A549 (cell line): ENCODE data around the gene KERA. TPM values are rescaled to one million over a fixed set of nuclear protein-coding genes. Genes with fewer than 3 reads are reported as not detected.

Experiments
- ATAC-seq, 2 experiments: fragments of 200-7000 bp in 1 of 2; fragments of >200 bp in 1 of 2; cut with Nextera tagmentation in 1 of 2; cut with Tn5 transposase in 1 of 2; 3 replicates each; pipeline versions ENCODE4 v1.8.0 to v1.9.1; 2018 to 2020; ENCODE audit warnings: mild to moderate bottlenecking in 1 of 2, moderate library complexity in 1 of 2
- CTCF ChIA-PET: fragments of 300-600 bp; sonication (Branson Sonifier 250); formaldehyde crosslinking; extraction: SDS; loops from one replicate; lab custom pipeline; 2021; ENCODE audit warnings: antibody characterized with exemption, inconsistent platforms; lab: Yijun Ruan, JAX
- POLR2A ChIA-PET: fragments of 350-600 bp; formaldehyde crosslinking; extraction: SDS; loops from one replicate; lab custom pipeline; 2021; ENCODE audit warnings: antibody characterized with exemption, inconsistent platforms; lab: Yijun Ruan, JAX
- DNase-seq, 2 experiments: peaks; one replicate each; pipeline versions ENCODE4 v3.0.0 to v3.0.0-alpha.2; 2011 to 2016; ENCODE audit warnings: low read depth in 1 of 2, low spot score in 1 of 2
- FAIRE-seq: peaks from 2 replicates; lab custom pipeline; 2011; peaks lifted over from hg19 to GRCh38; lab: Jason Lieb, UNC
- H3K27ac ChIP-seq, 2 experiments: fragments of >200 bp; sonication (Bioruptor Twin); formaldehyde crosslinking; 3 replicates each; pipeline ENCODE4 v1.5.1; 2016 to 2017
- H3K4me1 ChIP-seq: fragments of >200 bp; sonication (Bioruptor Twin); formaldehyde crosslinking; 3 replicates; pipeline ENCODE4 v1.6.1; 2016
- H3K4me2 ChIP-seq: fragments of >200 bp; sonication (Bioruptor Twin); formaldehyde crosslinking; 3 replicates; pipeline ENCODE4 v1.6.1; 2016
- H3K4me3 ChIP-seq: fragments of >200 bp; sonication (Bioruptor Twin); formaldehyde crosslinking; 3 replicates; pipeline ENCODE4 v1.5.1; 2016
- H3K9me3 ChIP-seq: fragments of >200 bp; sonication (Bioruptor Twin); formaldehyde crosslinking; 3 replicates; pipeline ENCODE4 v1.6.1; 2016
- CBX8 ChIP-seq: fragments of 200-600 bp; sonication (generic); IDR thresholded peaks from 2 replicates; pipeline ENCODE4 v1.6.1; 2016
- CHD2 ChIP-seq: fragments of 150-350 bp; IDR thresholded peaks from 2 replicates; pipeline ENCODE4 v1.6.1; 2014; ENCODE audit warnings: low read length; ENCODE audit not compliant: partially characterized antibody
- CTCF ChIP-seq: fragments of >200 bp; sonication (Bioruptor Twin); formaldehyde crosslinking; IDR thresholded peaks from 3 replicates; pipeline ENCODE4 v1.5.1; 2016
- EHF ChIP-seq: fragments of 250-450 bp; sonication (Bioruptor Pico); IDR thresholded peaks from 2 replicates; pipeline ENCODE4 v1.5.0; 2020; ENCODE audit warnings: mild to moderate bottlenecking
- EHMT2 ChIP-seq: fragments of 200-600 bp; sonication (generic); IDR thresholded peaks from 2 replicates; pipeline ENCODE4 v1.6.1; 2016; ENCODE audit warnings: antibody characterized with exemption, low read depth, mild to moderate bottlenecking, moderate library complexity
- FOXS1 ChIP-seq: fragments of 250-450 bp; sonication (Bioruptor Pico); IDR thresholded peaks from 2 replicates; pipeline ENCODE4 v1.5.0; 2020; ENCODE audit warnings: mild to moderate bottlenecking, moderate library complexity
- GATA3 ChIP-seq: IDR thresholded peaks from 2 replicates; pipeline ENCODE4 v1.6.1; 2012; ENCODE audit warnings: borderline replicate concordance
- HDAC2 ChIP-seq: fragments of 200-600 bp; sonication (generic); IDR thresholded peaks from 2 replicates; pipeline ENCODE4 v1.6.1; 2016
- HMGXB4 ChIP-seq: fragments of 250-450 bp; sonication (Bioruptor Pico); IDR thresholded peaks from 2 replicates; pipeline ENCODE4 v1.5.0; 2021; ENCODE audit warnings: mild to moderate bottlenecking, moderate library complexity, borderline replicate concordance
- KDM1A ChIP-seq: fragments of 200-600 bp; sonication (generic); IDR thresholded peaks from 2 replicates; pipeline ENCODE4 v1.6.1; 2016; ENCODE audit warnings: low read depth, mild to moderate bottlenecking
- MYC ChIP-seq: IDR thresholded peaks from 2 replicates; pipeline ENCODE4 v1.6.1; 2012; ENCODE audit warnings: mild to moderate bottlenecking, inconsistent platforms, low read length, improper control_type of control experiment, borderline replicate concordance
- NFE2L2 ChIP-seq: fragments of 150-350 bp; conservative IDR thresholded peaks from 2 replicates; pipeline ENCODE4 v1.6.1; 2014; ENCODE audit warnings: low read length
- NPAS2 ChIP-seq: fragments of 250-450 bp; sonication (Bioruptor Pico); IDR thresholded peaks from 2 replicates; pipeline ENCODE4 v1.8.0; 2022; ENCODE audit warnings: mild to moderate bottlenecking, moderate library complexity, borderline replicate concordance
- PBX3 ChIP-seq: IDR thresholded peaks from 2 replicates; pipeline ENCODE4 v1.6.1; 2012
- PHF8 ChIP-seq: fragments of 200-600 bp; sonication (generic); IDR thresholded peaks from 2 replicates; pipeline ENCODE4 v1.6.1; 2016; ENCODE audit warnings: low read depth, mild to moderate bottlenecking, antibody characterized with exemption, moderate library complexity, borderline replicate concordance
- RAD21 ChIP-seq, 2 experiments: fragments of >200 bp in 1 of 2; sonication (Bioruptor Twin) in 1 of 2; formaldehyde crosslinking in 1 of 2; IDR thresholded peaks in 1 of 2; conservative IDR thresholded peaks in 1 of 2; 2 replicates in 1 of 2; 3 replicates in 1 of 2; pipeline ENCODE4 v1.6.1; 2012 to 2018; ENCODE audit warnings: inconsistent platforms in 1 of 2
- RARB ChIP-seq: fragments of 250-450 bp; sonication (Bioruptor Pico); IDR thresholded peaks from 2 replicates; pipeline ENCODE4 v1.8.0; 2021; ENCODE audit warnings: mild to moderate bottlenecking, moderate library complexity
- REST ChIP-seq: fragments of 200-600 bp; sonication (generic); IDR thresholded peaks from 2 replicates; pipeline ENCODE4 v1.6.1; 2016; ENCODE audit warnings: antibody characterized with exemption, mild to moderate bottlenecking, moderate library complexity
- SMC3 ChIP-seq: fragments of >200 bp; sonication (Bioruptor Twin); formaldehyde crosslinking; IDR thresholded peaks from 3 replicates; pipeline ENCODE4 v1.6.1; 2018; ENCODE audit warnings: inconsistent platforms
- TP53 ChIP-seq: fragments of 250-450 bp; sonication (Bioruptor Pico); IDR thresholded peaks from 2 replicates; pipeline ENCODE4 v1.5.0; 2021; ENCODE audit warnings: mild to moderate bottlenecking, moderate library complexity
- ZC3H11A ChIP-seq: fragments of 450-650 bp; IDR thresholded peaks from 2 replicates; pipeline ENCODE4 v1.6.1; 2014; ENCODE audit warnings: antibody characterized with exemption, mild to moderate bottlenecking
- ZNF302 ChIP-seq: fragments of 250-450 bp; sonication (Bioruptor Pico); IDR thresholded peaks from 2 replicates; pipeline ENCODE4 v1.9.0; 2021; ENCODE audit warnings: inconsistent platforms, mild to moderate bottlenecking, moderate library complexity
- WGBS: methylation state at CpG from one replicate; pipeline ENCODE4 v1.1.6; 2017; ENCODE audit errors: missing lambda C conversion rate; 5-methylcytosine and 5-hydroxymethylcytosine counted together
- polyA plus RNA-seq, 4 experiments: library from polyadenylated mRNA; depleted of rRNA in 3 of 4; stranded (reverse); fragments of >200 nt; fragmentation: RNase III in 1 of 4; extraction: RNeasy Plus Mini Kit Qiagen cat#74134 plus additional on column Dnase treatment in 1 of 4; gene quantifications; 2 replicates in 3 of 4; 3 replicates in 1 of 4; pipeline ENCODE4 v1.2.3, GENCODE V29; 2011 to 2017
- TF ChIP-seq, protein P1 (sequence below): IDR thresholded peaks from 2 replicates; pipeline ENCODE4 v1.6.1; 2012

The KERA gene
- polyA plus RNA-seq, 2 of the 4 experiments (the other 2 are of a cell fraction) = not detected

- POLR2A ChIA-PET = no interaction called here
- CTCF ChIA-PET = no interaction called here
Observed at GRCh38 chr12:91056488-91056887, 1.3 kb downstream of the KERA start.

GRCh38 chr12:91055976-91056375, 1.8 kb downstream of the KERA start:
- Histone ChIP-seq H3K4me3 (no peak overlapping the region), H3K27ac (no peak overlapping the region), H3K4me1 (no peaks in the 10 kb centered on the region), H3K4me2 (no peak overlapping the region), H3K9me3 (no peaks in the 10 kb centered on the region)
- ChIA-PET POLR2A (no interaction called here), CTCF (no interaction called here)
- 0% methylated on average over 1 of the region's 1 CpG for WGBS
- no peak for ATAC-seq
- no peak for DNase-seq
- no peak for FAIRE-seq
- TF ChIP-seq RAD21 (conservative IDR thresholded peaks at IDR 0.05 in 1 of 2, IDR thresholded peaks at IDR 0.05 in 1 of 2) (no peak), FOXS1 (CRISPR knock-in tag) (no peak), TP53 (CRISPR knock-in tag) (no peak), KDM1A (no peak), PBX3 (no peak), GATA3 (no peak), NFE2L2 (no peak), CTCF (no peak), REST (no peak), SMC3 (no peak)
- TF ChIP-seq, protein P1, sequence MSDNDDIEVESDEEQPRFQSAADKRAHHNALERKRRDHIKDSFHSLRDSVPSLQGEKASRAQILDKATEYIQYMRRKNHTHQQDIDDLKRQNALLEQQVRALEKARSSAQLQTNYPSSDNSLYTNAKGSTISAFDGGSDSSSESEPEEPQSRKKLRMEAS = no peak

More at GRCh38 chr12:91056488-91056887, 1.3 kb downstream of the KERA start:
- ATAC-seq = no peak
- no peak for FAIRE-seq
- H3K4me3 ChIP-seq = no peak overlapping the region
- WGBS = 28% methylated on average over 2 of the region's 2 CpGs
- TF ChIP-seq REST (no peak), ZNF302 (CRISPR knock-in tag) (no peak), PHF8 (no peak), MYC (no peak), NPAS2 (CRISPR knock-in tag) (no peak), GATA3 (no peak), FOXS1 (CRISPR knock-in tag) (no peak), CHD2 (no peak), EHMT2 (no peak), HDAC2 (no peak), CBX8 (no peak), NFE2L2 (no peak), RARB (CRISPR knock-in tag) (no peak), ZC3H11A (no peak), EHF (no peak), KDM1A (no peak), HMGXB4 (CRISPR knock-in tag) (no peak), TP53 (CRISPR knock-in tag) (no peak)
- H3K27ac ChIP-seq = no peak overlapping the region
- DNase-seq = no peak
- no peak overlapping the region for H3K4me2 ChIP-seq
- no peaks in the 10 kb centered on the region for H3K4me1 ChIP-seq
- no peaks in the 10 kb centered on the region for H3K9me3 ChIP-seq
